Measurements from ENCODE around the gene SVIL.

- no peak for TF ChIP-seq EZH2 (IDR thresholded peaks at IDR 0.05; ENCODE audit: low read depth)
- TF ChIP-seq, protein P1, sequence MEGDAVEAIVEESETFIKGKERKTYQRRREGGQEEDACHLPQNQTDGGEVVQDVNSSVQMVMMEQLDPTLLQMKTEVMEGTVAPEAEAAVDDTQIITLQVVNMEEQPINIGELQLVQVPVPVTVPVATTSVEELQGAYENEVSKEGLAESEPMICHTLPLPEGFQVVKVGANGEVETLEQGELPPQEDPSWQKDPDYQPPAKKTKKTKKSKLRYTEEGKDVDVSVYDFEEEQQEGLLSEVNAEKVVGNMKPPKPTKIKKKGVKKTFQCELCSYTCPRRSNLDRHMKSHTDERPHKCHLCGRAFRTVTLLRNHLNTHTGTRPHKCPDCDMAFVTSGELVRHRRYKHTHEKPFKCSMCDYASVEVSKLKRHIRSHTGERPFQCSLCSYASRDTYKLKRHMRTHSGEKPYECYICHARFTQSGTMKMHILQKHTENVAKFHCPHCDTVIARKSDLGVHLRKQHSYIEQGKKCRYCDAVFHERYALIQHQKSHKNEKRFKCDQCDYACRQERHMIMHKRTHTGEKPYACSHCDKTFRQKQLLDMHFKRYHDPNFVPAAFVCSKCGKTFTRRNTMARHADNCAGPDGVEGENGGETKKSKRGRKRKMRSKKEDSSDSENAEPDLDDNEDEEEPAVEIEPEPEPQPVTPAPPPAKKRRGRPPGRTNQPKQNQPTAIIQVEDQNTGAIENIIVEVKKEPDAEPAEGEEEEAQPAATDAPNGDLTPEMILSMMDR (conservative IDR thresholded peaks at IDR 0.05), result no peak
Measured at GRCh38 chr10:29493697-29494096, 141.1 kb downstream of the SVIL start.
